Stimulated activated CD4-positive, alpha-beta T cell treated with anti-CD3 and anti-CD28 coated beads, Interleukin-15, amount 100 ng/mL, for 1 hour (primary cell): ENCODE measurements around the gene IZUMO4.
"Not testable (repeated sequence)": the region's sequence is repeated elsewhere in the genome, so short reads cannot be mapped to it uniquely, and the experiment has no call there.

Experiments
- DNase-seq, 2 donors: peaks; one replicate each; pipeline ENCODE4 v3.0.0-alpha.2; 2020; ENCODE audit warnings: low read depth in 1 of 2, low spot score in 1 of 2

IZUMO4 gene

DNA sequence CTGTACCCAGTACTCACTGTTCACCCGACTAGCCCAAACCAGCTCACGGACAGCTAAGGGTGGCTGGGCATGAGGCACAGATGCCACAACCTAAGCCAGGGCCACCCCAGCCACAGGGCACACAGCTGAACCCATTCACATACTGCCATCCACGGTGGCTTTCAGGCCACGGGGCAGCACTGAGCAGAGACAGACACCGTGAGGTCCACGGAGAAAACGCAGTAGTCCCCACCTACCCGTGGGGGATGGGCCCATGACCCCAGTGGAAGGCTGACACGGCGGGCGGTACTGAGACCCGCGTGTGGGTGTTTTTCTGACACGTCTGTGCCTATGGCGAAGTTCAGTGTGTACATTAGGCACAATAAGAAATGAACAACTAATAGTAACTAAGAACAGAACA lies 25.5 kb downstream of the IZUMO4 start:
- DNase-seq: no peak

DNA sequence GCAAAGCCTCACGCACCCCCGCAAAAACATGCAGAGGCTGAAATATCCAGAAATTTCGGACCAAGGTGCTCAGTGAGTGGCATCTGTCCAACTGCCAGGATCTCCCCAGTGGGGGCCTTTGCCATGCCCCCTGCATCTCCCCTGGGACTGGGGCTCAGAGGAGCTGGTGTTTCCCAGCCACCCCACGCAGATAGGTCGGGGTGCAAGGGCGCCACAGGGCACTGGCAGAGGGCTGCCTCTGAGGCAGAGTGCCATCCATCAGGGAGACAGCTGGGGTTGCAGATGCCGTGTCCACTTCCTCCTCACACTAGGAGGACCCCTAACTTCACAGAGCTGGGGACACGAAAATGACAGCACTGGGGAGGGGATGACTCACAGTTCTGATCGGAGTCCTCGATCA lies 26.3 kb downstream of the IZUMO4 start:
- no peak for DNase-seq

DNA sequence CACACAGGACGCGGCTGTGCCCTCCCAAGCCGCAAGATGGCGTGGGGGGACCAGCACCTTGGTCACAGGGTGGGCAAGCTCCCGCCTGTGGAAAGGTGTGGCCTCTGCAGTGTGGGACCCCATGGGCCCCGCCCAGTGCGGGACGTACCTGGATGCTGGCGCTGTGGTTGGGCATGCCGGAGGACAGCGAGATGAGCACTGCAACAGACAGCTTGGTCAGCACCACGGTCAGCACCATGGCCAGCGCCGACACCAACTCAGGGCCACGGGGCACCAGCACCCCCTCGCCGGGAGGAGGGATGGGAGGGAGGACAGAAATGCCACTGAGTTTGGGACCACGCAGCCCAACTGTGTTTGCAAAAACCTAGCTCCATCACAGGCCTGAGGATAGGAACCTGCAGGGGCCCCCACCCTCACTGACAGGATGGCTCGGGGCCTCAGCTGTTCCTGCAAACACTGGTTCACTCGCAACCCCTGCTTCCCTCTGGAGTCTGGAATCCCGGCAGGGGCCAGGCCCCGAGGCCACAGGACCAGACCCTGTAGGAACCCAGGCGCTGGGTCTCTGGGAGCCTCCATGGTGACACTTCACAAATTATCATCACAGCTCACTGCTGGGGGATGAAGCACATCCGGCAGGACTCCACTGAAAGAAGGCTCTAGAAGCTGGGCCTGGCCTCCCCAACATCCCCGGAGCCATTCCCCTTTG lies 27.1 kb downstream of the IZUMO4 start:
- DNase-seq: no peak

DNA sequence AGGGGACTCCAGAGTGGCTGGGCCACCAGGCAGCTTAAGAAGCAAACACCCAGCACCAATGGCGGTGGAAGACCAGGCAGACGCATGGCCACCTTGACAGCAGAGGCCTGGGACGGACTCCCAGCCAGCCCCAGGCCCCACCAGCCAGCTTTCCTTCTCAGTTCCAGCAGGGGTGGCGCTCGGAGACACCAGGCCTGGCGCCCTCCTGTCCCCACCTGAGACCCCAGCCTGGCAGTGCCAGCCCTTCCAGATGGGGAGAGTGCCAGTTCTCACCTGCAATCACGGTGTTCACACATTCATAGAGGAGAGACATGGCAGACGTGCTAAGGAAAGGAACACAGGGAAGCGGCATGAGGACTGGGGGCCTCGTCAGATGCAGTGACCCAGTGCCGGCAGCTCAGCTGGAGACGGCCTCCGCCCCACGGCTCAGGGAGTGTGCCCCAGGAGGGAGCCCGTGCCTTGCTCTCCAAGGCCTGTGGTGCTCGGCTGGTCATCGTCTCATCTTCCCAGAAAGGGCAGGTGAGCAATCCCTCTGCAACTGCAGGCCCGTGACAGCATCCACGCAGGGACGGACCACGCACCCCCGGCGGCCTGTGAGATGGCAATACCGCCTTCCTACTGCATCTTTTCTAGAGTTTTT lies 30.3 kb downstream of the IZUMO4 start:
- no peak for DNase-seq

DNA sequence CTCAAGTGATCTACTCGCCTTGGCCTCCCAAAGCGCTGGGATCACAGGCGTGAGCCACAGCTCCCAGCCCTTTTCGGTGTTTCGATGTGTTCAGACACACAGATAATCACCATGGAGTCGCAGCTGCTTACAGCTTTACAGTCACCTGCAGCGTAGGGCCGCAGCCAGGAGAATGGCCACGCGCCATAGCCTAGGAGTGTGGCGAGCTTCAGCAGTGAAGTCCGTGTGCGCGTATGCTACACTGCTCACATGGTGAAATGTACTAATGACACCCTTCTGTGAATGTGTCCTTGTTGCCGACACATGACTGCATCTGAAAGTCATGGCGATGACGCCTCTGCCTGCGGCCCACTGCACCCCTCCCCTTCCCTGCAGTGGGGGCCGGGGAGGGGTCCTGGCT lies 31.0 kb downstream of the IZUMO4 start:
- no peak for DNase-seq

DNA sequence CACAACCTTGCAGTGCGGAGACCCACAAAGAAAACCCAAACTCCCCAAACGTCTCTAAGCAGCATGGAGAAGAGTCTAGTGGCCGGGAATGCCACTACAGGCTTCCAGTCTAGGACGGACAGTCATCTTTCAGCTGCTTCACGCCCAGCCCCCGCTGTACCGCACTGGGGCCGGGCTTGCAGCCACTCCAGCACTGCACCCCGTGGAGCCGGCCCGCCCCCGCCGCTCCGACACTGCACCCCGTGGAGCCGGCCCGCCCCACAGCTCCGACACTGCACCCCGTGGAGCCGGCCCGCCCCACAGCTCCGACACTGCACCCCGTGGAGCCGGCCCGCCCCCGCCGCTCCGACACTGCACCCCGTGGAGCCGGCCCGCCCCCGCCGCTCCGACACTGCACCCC lies 31.5 kb downstream of the IZUMO4 start:
- not testable (repeated sequence) for DNase-seq

DNA sequence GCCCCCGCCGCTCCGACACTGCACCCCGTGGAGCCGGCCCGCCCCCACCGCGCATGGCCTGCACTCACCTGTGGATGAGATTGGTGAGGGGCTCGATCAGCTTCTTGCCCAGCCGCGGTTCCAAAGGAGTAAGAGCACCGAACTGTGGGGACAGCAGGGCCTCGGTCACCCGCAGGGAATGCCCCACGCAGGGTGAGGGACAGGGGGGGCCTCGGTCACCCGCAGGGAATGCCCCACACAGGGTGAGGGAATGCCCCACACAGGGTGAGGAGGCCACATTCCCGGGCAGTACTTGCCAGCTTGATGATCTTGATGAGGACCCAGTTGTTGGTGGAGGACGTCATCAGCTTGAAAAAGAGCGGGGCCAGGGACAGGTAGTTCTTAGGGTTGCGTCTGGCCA lies 32.3 kb downstream of the IZUMO4 start:
- DNase-seq: no peak

DNA sequence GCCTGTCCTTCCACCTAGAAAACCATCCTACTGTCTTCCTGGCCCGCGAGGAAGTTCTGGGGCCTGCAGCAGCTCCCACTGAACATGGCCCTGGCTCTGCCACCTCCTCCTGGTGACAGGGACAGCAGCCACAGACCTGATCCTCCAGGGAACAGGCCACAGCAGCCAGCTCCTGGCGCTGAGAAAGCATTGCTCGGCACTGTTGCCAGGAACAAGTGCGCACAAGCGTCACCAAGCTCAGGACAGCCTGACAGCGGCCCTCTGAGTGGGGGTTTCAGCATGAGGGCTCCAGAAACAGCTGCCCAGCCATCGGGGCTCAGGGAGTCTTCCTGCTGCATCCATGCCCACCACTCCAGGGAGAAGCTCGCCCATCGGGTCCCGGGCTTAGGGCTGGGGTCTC lies 32.8 kb downstream of the IZUMO4 start:
- DNase-seq: no peak

DNA sequence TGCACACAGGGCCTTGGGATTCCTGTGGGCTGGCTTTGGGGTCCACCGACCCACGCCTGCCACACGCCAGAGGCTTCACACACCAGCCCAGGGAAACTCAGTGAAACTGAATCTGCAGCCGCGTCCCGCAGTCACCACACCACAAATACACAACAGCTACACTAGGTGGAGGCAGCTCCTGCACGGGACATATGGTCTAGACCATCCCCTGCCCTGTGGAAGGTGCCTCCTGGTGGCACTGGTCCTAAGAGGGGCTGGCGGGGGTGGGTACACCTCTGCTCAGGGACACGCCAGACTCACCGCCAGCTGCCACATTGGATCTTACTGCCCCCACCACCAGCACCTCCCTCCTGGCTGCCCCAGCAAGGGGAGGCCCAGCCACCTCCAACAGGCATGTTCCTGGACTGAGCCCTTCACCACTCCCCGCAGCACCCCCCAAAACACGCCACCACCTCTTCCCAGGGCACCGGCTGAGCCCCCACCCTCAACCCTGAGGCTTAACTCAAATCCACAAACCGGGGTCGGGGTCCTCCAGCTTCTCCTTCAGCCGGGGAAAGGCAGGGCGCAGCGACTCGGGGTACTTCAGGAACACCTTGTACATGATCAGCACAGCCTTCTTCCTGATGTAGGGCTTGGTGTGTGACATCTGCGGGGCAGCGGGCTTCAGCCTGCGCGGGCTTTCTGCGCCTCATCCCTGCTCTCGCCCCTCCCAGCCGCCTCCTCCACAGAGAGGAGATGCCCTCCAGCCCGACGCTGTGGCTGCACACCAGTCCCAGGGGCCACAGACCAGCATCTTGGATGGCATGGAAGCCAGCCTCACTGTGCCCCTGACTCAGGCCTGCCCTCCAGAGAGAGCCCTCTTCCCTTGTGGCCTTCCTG lies 33.4 kb downstream of the IZUMO4 start:
- DNase-seq: no peak

DNA sequence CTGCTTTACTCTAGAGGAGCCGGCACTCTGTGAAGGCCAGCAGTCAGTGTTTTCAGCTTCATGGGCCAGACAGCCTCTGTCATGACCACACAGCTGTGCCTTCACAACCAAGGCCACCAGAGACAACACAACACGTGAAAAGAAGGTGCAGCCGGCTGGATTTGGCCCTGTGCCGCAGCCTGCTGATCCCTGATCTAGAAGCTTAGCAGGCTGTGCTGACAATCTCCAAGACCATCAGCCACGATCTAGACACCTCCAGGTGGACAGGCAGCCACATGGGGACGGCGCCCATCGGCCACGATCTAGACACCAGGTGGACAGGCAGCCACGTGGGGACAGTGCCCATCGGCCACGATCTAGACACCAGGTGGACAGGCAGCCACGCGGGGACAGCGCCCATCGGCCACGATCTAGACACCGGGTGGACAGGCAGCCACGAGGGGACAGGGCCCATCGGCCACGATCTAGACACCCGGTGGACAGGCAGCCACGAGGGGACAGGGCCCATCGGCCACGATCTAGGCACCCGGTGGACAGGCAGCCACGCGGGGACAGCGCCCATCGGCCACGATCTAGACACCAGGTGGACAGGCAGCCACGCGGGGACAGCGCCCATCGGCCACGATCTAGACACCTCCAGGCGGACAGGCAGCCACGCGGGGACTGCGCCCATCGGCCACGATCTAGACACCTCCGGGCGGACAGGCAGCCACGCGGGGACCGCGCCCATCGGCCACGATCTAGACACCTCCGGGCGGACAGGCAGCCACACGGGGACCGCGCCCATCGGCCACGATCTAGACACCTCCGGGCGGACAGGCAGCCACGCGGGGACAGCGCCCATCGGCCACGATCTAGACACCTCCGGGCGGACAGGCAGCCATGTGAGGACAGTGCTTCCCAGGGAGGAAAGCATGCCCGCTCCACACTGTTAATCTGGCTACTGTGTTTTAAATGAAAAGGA lies 34.6 kb downstream of the IZUMO4 start:
- not testable (repeated sequence) for DNase-seq

DNA sequence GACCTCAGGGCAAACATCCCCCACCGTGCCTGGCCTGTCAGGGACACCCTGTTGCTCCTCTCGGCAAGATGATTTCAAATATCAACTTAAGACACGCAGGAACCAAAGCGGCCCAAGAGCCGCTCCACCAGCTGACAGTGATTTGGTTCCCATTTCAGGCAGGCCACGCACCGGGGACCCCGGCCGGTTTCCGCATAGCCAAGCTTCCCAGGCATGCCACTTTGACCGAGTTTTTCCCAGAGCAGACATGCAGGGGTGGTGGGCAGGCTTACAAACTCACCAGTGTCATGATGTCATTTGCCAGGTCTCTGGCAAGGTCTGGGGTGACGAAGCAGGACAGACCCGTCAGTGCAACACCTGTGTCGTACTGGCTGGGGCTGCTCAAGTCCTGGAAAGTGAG lies 35.5 kb downstream of the IZUMO4 start:
- DNase-seq: no peak

DNA sequence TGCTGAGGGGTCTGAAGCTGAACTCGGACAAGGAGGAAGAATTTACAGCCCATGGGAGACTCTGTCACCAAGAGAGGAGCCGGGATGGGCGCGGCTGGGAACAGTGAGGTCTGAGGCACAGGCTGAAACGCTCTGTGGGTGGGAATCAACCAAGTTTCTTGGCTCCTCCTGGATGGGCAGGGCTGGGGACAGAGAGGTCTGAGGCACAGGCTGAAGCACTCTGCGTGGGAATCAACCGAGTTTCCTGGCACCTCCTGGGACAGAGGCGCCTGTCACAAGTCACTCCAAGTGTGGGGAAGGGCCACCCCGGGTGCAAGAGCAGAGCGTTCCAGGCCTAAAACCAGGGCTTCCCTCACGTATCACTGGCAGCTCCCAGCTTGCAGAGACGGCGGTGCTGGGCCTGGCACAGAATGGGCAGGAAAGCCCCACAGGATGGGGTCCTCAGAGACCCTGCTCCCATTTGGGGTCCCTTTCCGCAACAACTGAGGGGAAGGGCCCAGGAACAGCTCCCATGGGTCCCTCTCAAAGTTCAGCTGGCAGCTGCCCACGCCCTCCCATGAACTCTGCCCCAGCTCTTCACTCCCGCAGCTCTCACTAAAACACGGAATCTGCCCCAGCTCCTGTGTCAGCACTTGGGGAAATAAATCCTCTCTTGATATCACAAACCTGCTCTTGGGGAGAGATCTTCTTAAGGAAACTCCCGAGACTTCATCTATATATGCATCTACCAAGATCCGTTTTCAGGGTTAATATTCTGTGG lies 36.2 kb downstream of the IZUMO4 start:
- no peak for DNase-seq

DNA sequence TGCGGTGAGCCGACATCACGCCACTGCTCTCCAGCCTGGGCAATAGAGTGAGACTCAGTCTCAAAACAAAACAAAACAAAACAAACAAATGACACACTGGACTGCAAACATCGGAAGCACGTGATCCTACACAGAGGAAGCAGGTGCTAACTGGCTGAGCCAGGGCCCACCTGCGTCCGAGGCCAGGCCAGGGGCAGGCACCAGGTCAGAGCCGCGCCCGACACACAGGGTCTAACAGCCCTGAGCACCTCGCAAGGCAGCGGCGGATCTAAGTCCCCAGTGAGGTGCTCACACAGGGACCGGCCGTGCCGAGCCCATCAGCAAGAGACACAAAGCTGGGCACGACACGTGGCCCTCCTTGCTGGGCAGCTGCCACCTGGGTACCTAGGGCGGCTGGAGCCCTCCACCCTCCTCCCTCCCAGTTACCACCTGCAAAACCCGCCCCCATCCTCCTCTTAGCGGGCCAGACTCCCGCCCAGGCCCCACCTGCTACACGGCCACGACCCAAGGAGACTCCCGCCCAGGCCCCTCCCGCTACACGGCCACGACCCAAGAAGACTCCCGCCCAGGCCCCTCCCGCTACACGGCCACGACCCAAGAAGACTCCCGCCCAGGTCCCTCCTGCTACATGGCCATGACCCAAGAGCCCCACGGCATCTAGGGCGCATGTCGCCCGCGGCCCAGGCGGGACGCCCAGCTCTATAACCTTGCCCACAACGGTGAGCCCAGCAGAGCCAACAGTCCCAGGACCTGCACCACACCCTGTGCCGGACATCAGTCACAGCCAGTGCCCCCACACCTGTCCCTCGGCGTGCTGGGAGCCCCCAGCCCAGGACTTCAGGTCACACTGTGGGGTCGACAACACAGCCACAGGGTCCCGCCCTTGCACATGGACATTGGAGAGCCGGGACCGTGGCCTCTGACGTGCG lies 39.0 kb downstream of the IZUMO4 start:
- no peak for DNase-seq

DNA sequence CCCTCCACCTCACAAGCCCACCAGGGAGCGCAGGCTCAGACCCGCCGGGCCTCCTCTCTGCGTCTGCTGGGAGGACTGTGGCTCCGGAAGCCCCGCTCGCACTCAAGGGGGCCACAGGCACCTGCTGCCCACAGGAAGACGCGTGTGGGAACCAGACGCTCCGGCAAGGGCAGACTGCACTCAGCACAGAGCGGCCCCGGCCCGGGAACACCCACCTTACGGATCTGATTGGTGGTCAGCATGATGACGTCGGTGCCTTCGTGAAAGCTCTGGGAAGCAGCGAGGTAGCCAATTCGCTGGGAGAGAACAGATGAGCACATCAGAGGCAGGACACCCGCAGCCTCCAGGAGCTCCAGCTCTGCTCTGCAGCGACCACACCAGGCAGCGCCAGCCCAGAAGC lies 40.1 kb downstream of the IZUMO4 start:
- no peak for DNase-seq

DNA sequence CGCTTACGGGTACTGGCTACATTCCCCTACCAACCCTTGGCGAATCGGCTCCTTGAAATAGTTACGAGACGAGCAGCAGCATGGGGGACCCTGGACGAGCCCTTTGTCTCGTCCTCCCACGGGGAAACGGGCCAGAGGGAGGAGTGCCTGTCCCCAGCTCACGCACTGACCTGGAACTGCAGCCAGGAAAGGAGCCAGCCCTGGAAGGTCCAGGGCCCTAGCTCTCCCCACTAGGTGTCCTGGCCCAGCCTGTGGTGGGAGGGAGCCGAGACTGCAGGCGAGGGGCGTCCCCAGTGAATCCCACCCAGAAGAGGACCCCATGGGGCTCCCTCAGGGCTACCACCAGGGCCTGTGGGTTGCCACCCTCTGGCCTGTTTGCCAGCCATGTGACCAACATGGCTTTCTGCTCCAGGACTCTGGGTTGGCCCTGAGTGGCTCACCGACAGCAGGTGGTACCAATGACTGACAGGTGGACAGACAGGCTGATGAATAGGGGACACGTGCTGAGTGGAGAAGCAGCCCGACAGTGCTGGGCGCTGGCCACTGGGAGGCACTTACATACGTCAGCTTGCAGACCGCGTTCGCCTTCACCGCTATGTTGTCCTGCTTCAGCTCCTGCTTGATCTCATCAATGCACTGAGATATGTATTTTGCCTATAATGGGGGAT lies 41.5 kb downstream of the IZUMO4 start:
- no peak for DNase-seq

DNA sequence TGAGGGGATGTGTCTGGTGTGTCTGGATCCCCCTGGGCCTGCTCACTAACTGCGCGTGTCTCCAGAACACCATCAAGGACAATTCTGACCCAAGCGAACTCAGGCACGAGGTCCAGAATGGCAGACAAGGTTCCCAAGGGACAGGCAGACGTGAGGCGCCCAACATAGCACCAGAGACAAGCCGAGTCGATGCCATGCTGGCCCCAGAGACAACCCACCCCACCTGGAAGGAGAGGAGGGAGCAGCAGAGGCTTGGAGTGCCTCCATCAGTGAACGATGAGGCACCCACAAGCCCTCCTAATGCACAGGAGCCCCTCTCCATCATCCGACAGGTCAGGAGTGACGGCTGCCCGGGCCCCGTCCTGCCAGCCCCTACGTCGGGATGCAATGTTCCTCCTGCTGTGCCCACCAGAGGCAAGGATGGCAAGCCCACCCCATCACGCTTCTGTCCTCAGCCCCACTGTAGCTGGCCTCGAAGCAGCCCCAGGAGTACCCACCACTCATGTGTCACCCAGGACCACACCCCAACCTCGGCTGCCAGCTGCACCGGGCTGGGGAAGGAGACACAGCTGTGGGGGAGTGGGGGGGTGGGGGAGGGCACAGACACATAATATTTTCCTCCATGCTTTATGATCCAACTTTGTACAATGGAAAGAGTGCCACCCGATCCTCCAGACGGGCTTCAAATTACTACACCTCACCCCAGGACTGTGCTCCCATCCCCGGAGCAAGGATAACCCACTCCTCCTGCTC lies 42.8 kb downstream of the IZUMO4 start:
- DNase-seq: no peak

DNA sequence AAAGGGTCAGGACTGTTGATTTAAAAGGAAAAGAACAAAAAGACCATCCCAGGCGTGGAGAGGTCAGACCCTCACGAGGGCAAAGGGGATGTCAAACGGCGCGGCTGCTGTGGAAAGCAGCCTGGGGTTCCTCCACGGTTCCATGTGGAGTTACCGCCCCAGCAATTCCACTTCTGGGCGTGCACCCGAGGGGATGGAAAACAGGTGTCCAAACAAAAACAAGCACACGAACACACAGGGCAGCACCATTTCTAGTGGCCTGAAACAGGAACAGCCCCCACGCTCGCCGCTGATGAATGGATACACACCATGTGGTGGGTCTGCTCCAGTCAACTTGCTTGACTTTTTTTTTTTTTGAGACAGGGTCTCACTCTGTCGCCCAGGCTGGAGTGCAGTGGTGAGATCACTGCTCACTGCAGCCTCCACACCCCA lies 43.4 kb downstream of the IZUMO4 start:
- no peak for DNase-seq
